D721Med (cell line): Measurements from ENCODE around the gene PIK3R1.

Experiments used
- DNase-seq: peaks from one replicate; pipeline ENCODE4 v3.0.0; 2011; ENCODE audit warnings: low spot score; ENCODE audit not compliant: insufficient read length
- FAIRE-seq: peaks from 2 replicates; lab custom pipeline; 2011; peaks lifted over from hg19 to GRCh38; lab: Jason Lieb, UNC
- TF ChIP-seq, protein P1 (sequence below): IDR thresholded peaks from 2 replicates; pipeline ENCODE4 v1.5.1; 2012; ENCODE audit warnings: mild to moderate bottlenecking, control low read depth; ENCODE audit not compliant: insufficient read depth; ENCODE audit errors: missing control alignments

The PIK3R1 gene

DNA sequence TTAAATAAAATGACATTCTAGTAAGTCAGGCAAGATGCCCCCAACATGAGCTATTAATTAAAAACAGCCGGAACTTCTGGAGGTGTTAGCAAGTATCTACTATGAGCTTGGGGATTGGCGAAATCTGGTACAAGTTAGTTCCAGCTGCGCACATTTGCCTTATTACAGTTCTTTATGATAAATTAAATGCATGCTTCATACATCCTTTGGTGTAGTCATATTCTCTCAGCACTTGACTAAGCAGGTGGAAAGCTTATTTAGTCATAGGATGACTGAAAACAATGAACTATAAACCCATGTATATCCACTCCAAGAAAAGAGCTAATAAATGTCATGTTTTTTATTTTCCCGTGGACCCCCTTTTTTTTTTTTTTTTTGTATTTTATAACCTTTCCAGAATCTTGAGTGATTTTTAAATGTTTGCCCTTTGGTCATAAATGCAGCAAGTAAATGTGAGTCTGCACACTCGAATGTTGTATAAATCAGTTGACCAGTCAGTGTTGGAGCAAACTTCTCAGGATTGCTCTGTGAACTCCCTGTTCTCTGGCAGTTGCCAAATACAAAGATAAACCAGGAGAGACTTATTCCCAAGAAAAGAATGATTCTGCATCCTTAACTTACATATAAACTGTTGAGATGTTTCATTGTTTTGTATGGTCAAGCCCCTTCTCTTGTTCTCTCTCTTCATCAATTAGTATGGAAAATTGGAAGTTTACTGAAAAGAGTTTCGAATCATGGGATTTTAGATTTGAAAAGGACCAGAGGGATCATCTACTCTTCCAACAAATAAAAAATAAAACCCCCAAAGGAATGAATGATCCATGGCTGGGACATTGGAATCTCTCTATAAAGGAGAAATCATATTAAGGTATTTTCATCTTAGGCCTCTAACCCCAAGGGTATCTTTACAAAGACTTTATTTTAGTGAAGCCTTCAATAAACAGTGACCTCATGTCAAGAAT, 38.3 kb downstream of the PIK3R1 start:
- DNase-seq (no peak), FAIRE-seq (no peak)
- TF ChIP-seq, protein P1, sequence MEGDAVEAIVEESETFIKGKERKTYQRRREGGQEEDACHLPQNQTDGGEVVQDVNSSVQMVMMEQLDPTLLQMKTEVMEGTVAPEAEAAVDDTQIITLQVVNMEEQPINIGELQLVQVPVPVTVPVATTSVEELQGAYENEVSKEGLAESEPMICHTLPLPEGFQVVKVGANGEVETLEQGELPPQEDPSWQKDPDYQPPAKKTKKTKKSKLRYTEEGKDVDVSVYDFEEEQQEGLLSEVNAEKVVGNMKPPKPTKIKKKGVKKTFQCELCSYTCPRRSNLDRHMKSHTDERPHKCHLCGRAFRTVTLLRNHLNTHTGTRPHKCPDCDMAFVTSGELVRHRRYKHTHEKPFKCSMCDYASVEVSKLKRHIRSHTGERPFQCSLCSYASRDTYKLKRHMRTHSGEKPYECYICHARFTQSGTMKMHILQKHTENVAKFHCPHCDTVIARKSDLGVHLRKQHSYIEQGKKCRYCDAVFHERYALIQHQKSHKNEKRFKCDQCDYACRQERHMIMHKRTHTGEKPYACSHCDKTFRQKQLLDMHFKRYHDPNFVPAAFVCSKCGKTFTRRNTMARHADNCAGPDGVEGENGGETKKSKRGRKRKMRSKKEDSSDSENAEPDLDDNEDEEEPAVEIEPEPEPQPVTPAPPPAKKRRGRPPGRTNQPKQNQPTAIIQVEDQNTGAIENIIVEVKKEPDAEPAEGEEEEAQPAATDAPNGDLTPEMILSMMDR: no peak

DNA sequence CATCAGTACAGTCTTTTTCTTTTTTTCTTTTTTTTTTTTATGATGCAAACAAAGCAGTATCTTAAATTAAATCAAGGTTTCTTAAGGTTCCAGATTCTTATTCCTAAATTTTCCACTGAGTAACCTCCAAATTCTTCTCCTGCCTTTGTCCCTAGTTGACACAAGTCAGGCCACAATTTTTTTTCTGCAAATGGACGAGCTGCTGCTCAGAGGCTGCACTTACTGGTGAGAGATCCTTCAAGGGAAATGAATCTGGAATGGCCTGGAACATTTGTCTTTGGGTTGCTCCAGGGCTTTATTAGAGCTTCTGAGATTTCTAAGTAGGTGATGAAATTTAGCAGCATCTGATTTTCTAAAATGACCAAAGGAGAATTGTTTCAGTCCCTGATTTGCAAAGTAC, 39.3 kb downstream of the PIK3R1 start:
- TF ChIP-seq, protein P1: no peak
- no peak for FAIRE-seq

GRCh38 chr5:68255305-68256120, 40.0 kb downstream of the PIK3R1 start:
- DNase-seq (no peak), FAIRE-seq (no peak)
- TF ChIP-seq, protein P1: no peak

More for the DNA sequence above, 39.3 kb downstream of the PIK3R1 start:
- DNase-seq: no peak

- DNase-seq: no peak
- TF ChIP-seq, protein P1: no peak
- no peak for FAIRE-seq
Measured at GRCh38 chr5:68257210-68257609, 41.7 kb downstream of the PIK3R1 start.

DNA sequence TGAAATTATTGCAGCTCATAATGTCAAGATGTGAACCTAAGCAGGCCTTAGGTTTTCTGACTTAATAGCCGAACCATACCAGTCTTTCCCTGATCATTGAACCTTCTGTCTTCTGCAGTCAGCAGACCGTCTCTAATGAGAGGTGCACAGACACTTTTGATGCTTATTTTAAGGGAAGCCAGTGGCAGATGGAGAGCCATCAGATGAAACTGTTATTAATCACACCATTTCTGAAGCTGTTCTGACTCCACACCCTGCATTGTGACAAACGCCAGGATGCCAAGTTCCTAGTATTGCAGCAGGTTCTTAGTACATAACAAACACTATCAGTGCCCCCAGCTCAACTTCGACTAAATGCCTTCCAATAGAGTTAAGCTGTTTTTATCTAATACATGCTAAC, 43.0 kb downstream of the PIK3R1 start:
- no peak for DNase-seq
- TF ChIP-seq, protein P1: no peak
- no peak for FAIRE-seq

GRCh38 chr5:68259700-68260099, 44.1 kb downstream of the PIK3R1 start:
- TF ChIP-seq, protein P1: no peak
- FAIRE-seq: no peak
- DNase-seq: no peak

DNA sequence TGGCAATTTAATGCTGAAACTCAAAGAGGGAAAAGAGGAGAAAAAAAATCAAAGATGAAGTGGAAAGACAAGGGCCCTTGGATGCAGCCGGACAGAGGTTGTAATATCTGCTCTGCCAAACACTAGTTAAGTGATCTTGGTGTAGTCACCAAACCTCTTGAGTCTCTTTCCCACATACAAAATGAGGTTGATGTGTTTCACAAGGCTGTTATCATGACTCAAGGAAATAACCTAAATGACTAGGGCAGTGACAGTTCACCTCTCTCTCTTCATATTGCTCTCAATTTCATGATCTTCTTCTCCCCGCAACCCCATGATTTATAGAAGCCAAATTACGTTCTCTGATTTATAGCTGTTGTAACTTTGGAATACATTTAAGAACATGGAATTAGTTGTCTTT, 44.9 kb downstream of the PIK3R1 start:
- DNase-seq (no peak), FAIRE-seq (no peak)
- TF ChIP-seq, protein P1: no peak
